ENCODE measurements around the gene DR1.

- TF ChIP-seq CTCF (IDR thresholded peaks at IDR 0.05) (no peak), POLR2A (IDR thresholded peaks at IDR 0.05) (no peak)
Measured at GRCh38 chr1:93339171-93339697, 6.5 kb upstream of the DR1 start.

Data from testis (tissue), 2 donors.